HepG2 (cell line): ENCODE results near the gene AGRP. TPM values are rescaled to one million over a fixed set of nuclear protein-coding genes. Genes with fewer than 3 reads are reported as not detected.
A peak's percentile ranks its signal among the peaks of the same experiment; 100 is the strongest.

Source experiments
- AKNA ChIP-seq: sonication (generic); formaldehyde crosslinking; IDR thresholded peaks from 2 replicates; pipeline ENCODE4 v1.4.0; 2020; ENCODE audit warnings: missing genetic modification reagents, borderline replicate concordance
- ARID5B ChIP-seq: IDR thresholded peaks from 2 replicates; pipeline ENCODE4 v1.4.0; 2020; ENCODE audit warnings: mild to moderate bottlenecking, missing genetic modification reagents
- CHD4 ChIP-seq: fragments of 200-600 bp; sonication (generic); IDR thresholded peaks from 2 replicates; pipeline ENCODE4 v1.7.0; 2017; ENCODE audit warnings: mild to moderate bottlenecking, low read length, borderline replicate concordance
- GATAD2A ChIP-seq: IDR thresholded peaks from 2 replicates; pipeline ENCODE4 v1.6.1; 2016
- NFE2L2 ChIP-seq: fragments of 150-350 bp; IDR thresholded peaks from 2 replicates; pipeline ENCODE4 v1.6.1; 2014; ENCODE audit warnings: low read length
- NR0B2 ChIP-seq: sonication (generic); formaldehyde crosslinking; IDR thresholded peaks from 2 replicates; pipeline ENCODE4 v1.4.0; 2020; ENCODE audit warnings: mild to moderate bottlenecking, missing genetic modification reagents
- PLRG1 ChIP-seq: fragments of 450-650 bp; conservative IDR thresholded peaks from 2 replicates; pipeline ENCODE4 v1.6.1; 2016
- RAD51 ChIP-seq: fragments of 450-650 bp; IDR thresholded peaks from 2 replicates; pipeline ENCODE4 v1.6.1; 2016; ENCODE audit warnings: borderline replicate concordance
- RFX5 ChIP-seq: IDR thresholded peaks from 2 replicates; pipeline ENCODE4 v1.6.1; 2011; ENCODE audit warnings: low read depth, low read length, improper control_type of control experiment
- YEATS4 ChIP-seq: sonication (generic); formaldehyde crosslinking; IDR thresholded peaks from 2 replicates; pipeline ENCODE4 v1.4.0; 2020; ENCODE audit warnings: missing genetic modification reagents, borderline replicate concordance
- YY1 ChIP-seq: IDR thresholded peaks from 2 replicates; pipeline ENCODE4 v1.6.1; 2011; ENCODE audit warnings: low read length, low read depth, moderate library complexity, mild to moderate bottlenecking; ENCODE audit not compliant: insufficient read depth, insufficient replicate concordance
- ZNF143 ChIP-seq: sonication (generic); formaldehyde crosslinking; IDR thresholded peaks from 2 replicates; pipeline ENCODE4 v1.4.0; 2020; ENCODE audit warnings: missing genetic modification reagents
- ZNF20 ChIP-seq: sonication (generic); formaldehyde crosslinking; IDR thresholded peaks from 2 replicates; pipeline ENCODE4 v1.4.0; 2020; ENCODE audit warnings: mild to moderate bottlenecking, moderate library complexity, missing genetic modification reagents
- ZNF282 ChIP-seq: fragments of 450-650 bp; IDR thresholded peaks from 2 replicates; pipeline ENCODE4 v1.6.1; 2018; ENCODE audit not compliant: partially characterized antibody
- ZNF556 ChIP-seq: sonication (generic); formaldehyde crosslinking; IDR thresholded peaks from 2 replicates; pipeline ENCODE4 v1.4.0; 2020; ENCODE audit warnings: mild to moderate bottlenecking, missing genetic modification reagents, borderline replicate concordance
- ZNF589 ChIP-seq: sonication (generic); formaldehyde crosslinking; conservative IDR thresholded peaks from 2 replicates; pipeline ENCODE4 v1.8.0; 2022; ENCODE audit warnings: mild to moderate bottlenecking, moderate library complexity, missing genetic modification reagents
- ZNF781 ChIP-seq: sonication (generic); formaldehyde crosslinking; IDR thresholded peaks from 2 replicates; pipeline ENCODE4 v1.5.1; 2020; ENCODE audit warnings: borderline replicate concordance, mild to moderate bottlenecking, missing genetic modification reagents; ENCODE audit errors: not compliant biosample characterization
- ZNF790 ChIP-seq: sonication (generic); formaldehyde crosslinking; IDR thresholded peaks from 2 replicates; pipeline ENCODE4 v1.8.0; 2022; ENCODE audit warnings: missing genetic modification reagents, mild to moderate bottlenecking, borderline replicate concordance
- ZSCAN25 ChIP-seq: sonication (generic); formaldehyde crosslinking; IDR thresholded peaks from 2 replicates; pipeline ENCODE4 v1.8.0; 2022; ENCODE audit warnings: mild to moderate bottlenecking, missing genetic modification reagents
- polyA plus RNA-seq, 8 experiments: library from polyadenylated mRNA; depleted of rRNA in 3 of 8; stranded (reverse) in 7 of 8; unstranded in 1 of 8; fragments of >200 nt; fragmentation: Illumina TruSeq in 4 of 8; extraction: Trizol in 4 of 8; gene quantifications; 2 replicates each; pipeline versions ENCODE4 v1.2.1 to v1.2.3, GENCODE V29; 2011 to 2016; ENCODE audit warnings: low read depth in 4 of 8, missing spikeins in 1 of 8, mixed read lengths in 1 of 8; ENCODE audit not compliant: insufficient read depth in 1 of 8
- total RNA-seq, 5 experiments: library from RNA; depleted of rRNA; stranded (reverse); fragments of >200 nt; fragmentation: Illumina TruSeq; extraction: Trizol; gene quantifications; 2 replicates each; pipeline ENCODE4 v1.2.3, GENCODE V29; 2016; ENCODE audit warnings: low read depth in 1 of 5

The AGRP gene
- total and polyA plus RNA-seq, 2 of the 13 experiments (the other 11 are each of a cell fraction or from before 2014, with no cell fraction given), result not detected

GRCh38 chr16:67521095-67521804 is 37.9 kb upstream of the AGRP start (continued):
- TF ChIP-seq RAD51 (no peak), ZNF282 (no peak), ZSCAN25 (CRISPR knock-in tag) (no peak), CHD4 (peak; percentile 87; the same call in 1 of the 2 replicates), PLRG1 (no peak), YEATS4 (CRISPR knock-in tag) (peak; percentile 77; the same call in 1 of the 2 replicates), NFE2L2 (no peak), YY1 (peak; percentile 60), ZNF20 (CRISPR knock-in tag) (no peak), RFX5 (no peak), ZNF790 (CRISPR knock-in tag) (no peak), GATAD2A (CRISPR knock-in tag) (peak; percentile 55; the same call in 1 of the 2 replicates), ZNF589 (CRISPR knock-in tag) (no peak), ZNF781 (CRISPR knock-in tag) (peak; percentile 82), NR0B2 (CRISPR knock-in tag) (no peak; the same call in 1 of the 2 replicates), ARID5B (peak; percentile 52; the same call in 1 of the 2 replicates), ZNF143 (CRISPR knock-in tag) (peak; percentile 50), AKNA (CRISPR knock-in tag) (no peak), ZNF556 (CRISPR knock-in tag) (no peak)
